Peyer's patch (tissue), 4 donors: ENCODE data around the gene CLEC16A.

Experiments used
- CTCF ChIP-seq, 6 experiments: fragments of 450-650 bp in 4 of 6; fragments of 200-600 bp in 2 of 6; sonication (generic) in 1 of 6; IDR thresholded peaks; one replicate each; pipeline ENCODE4 v1.5.1; 2017 to 2019; ENCODE audit warnings: antibody characterized with exemption in 6 of 6, mild to moderate bottlenecking in 3 of 6, moderate library complexity in 1 of 6
- POLR2A ChIP-seq, 2 donors: fragments of 450-650 bp; IDR thresholded peaks; one replicate each; pipeline ENCODE4 v1.5.1; 2017; ENCODE audit warnings: antibody characterized with exemption in 2 of 2, mild to moderate bottlenecking in 2 of 2, moderate library complexity in 2 of 2

GRCh38 chr16:11046382-11046931 is 102.1 kb downstream of the CLEC16A start:
- TF ChIP-seq CTCF (IDR thresholded peaks at IDR 0.05) (no peak), POLR2A (IDR thresholded peaks at IDR 0.05) (no peak)
